ENCODE data around the gene PAF1.

GRCh38 chr19:39370735-39371134 lies 20.2 kb downstream of the PAF1 start:
- TF ChIP-seq EZH2phosphoT487 (IDR thresholded peaks at IDR 0.05; ENCODE audit: borderline replicate concordance, low read depth, low read length) (no peak), CTCF (conservative IDR thresholded peaks at IDR 0.05; ENCODE audit: low read length) (no peak)

All from OCI-LY7 (cell line).